Measurements from ENCODE around the gene UQCRC2. TPM values are rescaled to one million over a fixed set of nuclear protein-coding genes. Genes with fewer than 3 reads are reported as not detected.

Gene UQCRC2
- total and polyA plus RNA-seq, 10 of the 15 experiments (the other 5 are each of a cell fraction or from before 2014, with no cell fraction given): 256 to 563 (median 327) TPM

DNA sequence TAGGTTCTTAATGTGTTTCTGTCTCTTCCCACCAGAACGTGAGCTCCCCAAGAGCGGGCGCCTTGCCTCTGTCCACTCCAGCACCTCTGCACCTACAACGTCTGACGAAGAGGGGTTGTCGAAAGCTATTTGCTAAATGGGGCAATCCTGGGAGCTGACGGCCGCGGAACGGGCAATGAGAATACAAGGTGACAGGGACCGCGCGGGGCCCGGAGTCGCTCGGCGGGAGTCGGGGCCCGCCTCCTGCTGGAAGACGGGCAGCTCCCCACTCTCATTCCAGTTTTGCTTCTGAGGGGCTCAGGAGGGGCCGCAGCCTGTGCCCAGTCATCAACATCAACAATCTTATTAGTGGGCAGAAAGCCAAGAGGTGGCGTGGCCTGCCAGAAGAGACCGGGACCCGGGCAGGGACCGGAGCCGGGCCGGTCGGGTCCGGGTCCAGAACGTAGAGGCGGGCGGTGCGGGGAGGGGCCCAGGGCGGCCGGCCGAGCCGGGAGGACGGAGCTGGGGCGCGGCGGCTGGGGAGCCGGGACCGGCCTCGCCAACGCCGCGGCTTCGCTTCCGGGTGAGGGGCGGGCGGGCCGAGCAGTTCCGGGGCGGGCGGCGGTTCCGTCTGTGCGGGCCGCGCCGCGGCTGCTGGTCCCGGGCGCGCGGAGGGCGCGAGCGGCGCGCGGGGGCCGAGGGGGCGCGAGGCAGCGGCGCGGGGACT lies 54.5 kb downstream of the UQCRC2 start, which contains the start of gene MOSMO (continued):
- TF ChIP-seq SREBF2 (IDR thresholded peaks at IDR 0.05; ENCODE audit: low read length): no peak
- TF ChIP-seq GABPA (IDR thresholded peaks at IDR 0.05; ENCODE audit: low read depth): peak; percentile 86
- TF ChIP-seq, protein P1, sequence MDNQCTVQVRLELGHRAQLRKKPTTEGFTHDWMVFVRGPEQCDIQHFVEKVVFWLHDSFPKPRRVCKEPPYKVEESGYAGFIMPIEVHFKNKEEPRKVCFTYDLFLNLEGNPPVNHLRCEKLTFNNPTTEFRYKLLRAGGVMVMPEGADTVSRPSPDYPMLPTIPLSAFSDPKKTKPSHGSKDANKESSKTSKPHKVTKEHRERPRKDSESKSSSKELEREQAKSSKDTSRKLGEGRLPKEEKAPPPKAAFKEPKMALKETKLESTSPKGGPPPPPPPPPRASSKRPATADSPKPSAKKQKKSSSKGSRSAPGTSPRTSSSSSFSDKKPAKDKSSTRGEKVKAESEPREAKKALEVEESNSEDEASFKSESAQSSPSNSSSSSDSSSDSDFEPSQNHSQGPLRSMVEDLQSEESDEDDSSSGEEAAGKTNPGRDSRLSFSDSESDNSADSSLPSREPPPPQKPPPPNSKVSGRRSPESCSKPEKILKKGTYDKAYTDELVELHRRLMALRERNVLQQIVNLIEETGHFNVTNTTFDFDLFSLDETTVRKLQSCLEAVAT (IDR thresholded peaks at IDR 0.05): no peak
- peak; percentile 35; the same call in 1 of the 2 replicates for TF ChIP-seq GATAD2B (conservative IDR thresholded peaks at IDR 0.05; ENCODE audit: low read depth)
- TF ChIP-seq, protein P2, sequence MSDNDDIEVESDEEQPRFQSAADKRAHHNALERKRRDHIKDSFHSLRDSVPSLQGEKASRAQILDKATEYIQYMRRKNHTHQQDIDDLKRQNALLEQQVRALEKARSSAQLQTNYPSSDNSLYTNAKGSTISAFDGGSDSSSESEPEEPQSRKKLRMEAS (IDR thresholded peaks at IDR 0.05; ENCODE audit: low read depth, low read length): no peak
- no peak for TF ChIP-seq TARDBP (IDR thresholded peaks at IDR 0.05; ENCODE audit: borderline replicate concordance)
- TF ChIP-seq, protein P3, sequence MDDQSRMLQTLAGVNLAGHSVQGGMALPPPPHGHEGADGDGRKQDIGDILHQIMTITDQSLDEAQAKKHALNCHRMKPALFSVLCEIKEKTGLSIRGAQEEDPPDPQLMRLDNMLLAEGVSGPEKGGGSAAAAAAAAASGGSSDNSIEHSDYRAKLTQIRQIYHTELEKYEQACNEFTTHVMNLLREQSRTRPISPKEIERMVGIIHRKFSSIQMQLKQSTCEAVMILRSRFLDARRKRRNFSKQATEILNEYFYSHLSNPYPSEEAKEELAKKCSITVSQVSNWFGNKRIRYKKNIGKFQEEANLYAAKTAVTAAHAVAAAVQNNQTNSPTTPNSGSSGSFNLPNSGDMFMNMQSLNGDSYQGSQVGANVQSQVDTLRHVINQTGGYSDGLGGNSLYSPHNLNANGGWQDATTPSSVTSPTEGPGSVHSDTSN (IDR thresholded peaks at IDR 0.05; ENCODE audit: insufficient replicate concordance, low read depth, low read length): no peak
- TF ChIP-seq MYC (IDR thresholded peaks at IDR 0.05; ENCODE audit: insufficient read depth, insufficient read length, insufficient replicate concordance, low read length, severe bottlenecking): no peak
- TF ChIP-seq RCOR1 (conservative IDR thresholded peaks at IDR 0.05; ENCODE audit: low read depth, low read length): no peak
- TF ChIP-seq BRCA1 (IDR thresholded peaks at IDR 0.05; ENCODE audit: low read depth, low read length): no peak
